ENCODE results near the gene RARA.

RARA gene

DNA sequence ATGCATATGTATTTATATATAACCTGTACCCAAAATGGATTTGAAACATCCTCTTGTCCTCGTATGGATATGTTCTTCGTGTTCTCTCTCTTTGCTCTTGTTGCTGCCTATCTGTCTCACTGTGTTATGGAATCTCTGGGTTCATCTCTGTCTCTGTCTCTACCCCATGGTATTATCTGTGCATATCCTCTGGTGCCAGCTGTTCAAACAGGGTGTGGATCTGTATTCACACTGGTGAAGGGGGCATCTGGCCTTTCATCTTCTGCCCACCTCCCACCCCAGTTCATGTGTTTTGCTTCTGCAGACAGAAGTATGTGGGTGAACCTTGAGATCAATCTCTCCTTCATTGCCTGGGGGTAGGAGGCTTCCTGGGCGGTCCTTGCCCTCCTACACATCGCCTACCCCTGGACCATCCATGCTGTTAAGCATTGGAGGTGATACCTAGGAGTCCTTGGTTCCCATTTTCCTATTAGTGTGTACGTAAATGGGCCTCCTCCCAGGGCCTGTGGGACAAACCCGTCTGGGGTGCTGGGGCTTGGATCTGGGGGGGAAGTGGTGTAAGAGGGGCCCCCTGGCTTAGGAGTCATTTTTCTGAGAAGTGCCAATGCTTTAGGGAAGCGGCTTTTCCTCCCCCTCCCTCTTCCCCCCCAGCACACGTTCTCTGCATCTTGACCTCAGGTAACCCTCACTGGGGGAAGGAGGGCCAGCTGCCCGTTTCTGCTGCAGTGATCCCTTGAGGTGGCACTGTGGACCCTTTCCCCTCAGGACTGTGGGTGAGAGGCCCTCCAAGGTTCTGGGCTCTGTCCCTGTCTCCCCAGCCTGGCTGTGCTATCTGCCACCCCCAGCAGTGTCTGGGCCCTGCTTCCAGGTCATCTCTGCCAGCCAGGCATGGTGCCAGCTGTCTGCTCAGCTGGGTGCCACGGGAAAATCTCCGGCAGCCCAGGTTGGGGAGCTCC is 21.1 kb downstream of the RARA start:
- DNase-seq, result peak; percentile 65 to 67

GRCh38 chr17:40330850-40331470 is 22.0 kb downstream of the RARA start:
- DNase-seq, result no peak

DNA sequence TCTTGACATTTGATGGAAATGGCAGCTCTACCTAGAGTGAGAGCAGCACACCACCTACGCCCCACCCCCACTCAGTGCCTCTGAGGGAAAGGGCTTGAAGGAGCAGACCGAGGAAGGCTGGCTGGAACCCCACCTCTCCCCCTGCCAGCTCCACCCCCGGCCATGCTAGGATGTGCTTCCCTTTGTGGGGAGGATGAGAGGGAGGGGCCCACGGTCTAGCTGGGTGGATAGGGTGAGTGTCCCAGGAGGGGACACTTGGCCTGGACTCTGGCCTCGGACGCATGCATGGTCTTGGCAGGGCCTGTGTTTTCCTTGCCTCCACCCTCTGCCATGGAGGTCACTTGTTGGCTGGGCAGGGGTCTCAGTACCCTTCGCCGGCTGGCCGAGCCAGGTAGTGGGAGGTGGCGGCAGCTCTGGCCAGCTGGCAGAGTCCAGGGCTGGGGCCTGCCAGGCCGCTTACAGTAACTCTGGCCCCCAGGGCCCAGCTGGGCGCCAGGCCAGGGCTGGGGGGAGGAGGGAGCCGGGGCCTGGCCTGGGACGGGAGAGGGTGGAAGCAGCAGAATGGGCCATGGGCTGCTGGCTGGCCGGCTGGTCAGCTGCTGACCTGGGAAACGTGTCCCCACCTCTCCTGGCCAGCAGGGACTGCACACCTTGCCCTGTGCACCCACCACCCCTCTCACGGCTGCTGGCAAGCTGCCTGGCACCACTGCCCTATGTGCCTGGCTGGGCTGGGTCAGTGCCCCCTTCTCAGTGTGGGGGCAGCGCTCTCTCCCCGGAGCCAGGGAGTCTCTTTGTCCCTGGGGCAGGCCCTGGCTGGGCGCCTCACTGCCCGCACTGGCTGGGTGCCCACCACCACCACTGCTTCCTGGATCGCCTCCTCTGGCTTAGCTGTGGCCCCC is 23.0 kb downstream of the RARA start:
- no peak for DNase-seq

GRCh38 chr17:40333781-40334448 is 24.9 kb downstream of the RARA start:
- DNase-seq, result peak; percentile 74 to 91

DNA sequence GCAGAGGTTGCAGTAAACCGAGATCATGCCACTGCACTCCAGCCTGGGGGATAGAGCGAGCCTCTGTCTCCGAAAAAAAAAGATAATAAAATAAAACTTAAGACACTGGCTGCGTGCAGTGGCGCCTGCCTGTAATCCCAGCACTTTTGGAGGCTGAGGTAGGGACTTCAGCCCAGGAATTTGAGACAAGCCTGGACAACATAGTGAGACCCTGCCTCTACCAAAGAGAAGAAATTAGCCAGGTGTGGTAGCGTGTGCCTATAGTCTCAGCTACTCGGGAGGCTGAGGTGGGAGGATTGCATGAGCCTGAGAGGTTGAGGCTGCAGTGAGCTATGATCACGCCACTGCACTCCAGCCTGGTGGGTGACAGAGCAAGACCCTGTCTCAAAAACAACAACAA is 26.6 kb downstream of the RARA start:
- DNase-seq, result no peak

GRCh38 chr17:40337351-40337750 is 28.4 kb downstream of the RARA start:
- no peak for DNase-seq

- DNase-seq, result no peak
Measured at GRCh38 chr17:40338058-40338457, 29.1 kb downstream of the RARA start.

- no peak for DNase-seq
Measured at GRCh38 chr17:40338941-40339649, 30.1 kb downstream of the RARA start.

GRCh38 chr17:40340327-40340726 is 31.3 kb downstream of the RARA start:
- no peak for DNase-seq

DNA sequence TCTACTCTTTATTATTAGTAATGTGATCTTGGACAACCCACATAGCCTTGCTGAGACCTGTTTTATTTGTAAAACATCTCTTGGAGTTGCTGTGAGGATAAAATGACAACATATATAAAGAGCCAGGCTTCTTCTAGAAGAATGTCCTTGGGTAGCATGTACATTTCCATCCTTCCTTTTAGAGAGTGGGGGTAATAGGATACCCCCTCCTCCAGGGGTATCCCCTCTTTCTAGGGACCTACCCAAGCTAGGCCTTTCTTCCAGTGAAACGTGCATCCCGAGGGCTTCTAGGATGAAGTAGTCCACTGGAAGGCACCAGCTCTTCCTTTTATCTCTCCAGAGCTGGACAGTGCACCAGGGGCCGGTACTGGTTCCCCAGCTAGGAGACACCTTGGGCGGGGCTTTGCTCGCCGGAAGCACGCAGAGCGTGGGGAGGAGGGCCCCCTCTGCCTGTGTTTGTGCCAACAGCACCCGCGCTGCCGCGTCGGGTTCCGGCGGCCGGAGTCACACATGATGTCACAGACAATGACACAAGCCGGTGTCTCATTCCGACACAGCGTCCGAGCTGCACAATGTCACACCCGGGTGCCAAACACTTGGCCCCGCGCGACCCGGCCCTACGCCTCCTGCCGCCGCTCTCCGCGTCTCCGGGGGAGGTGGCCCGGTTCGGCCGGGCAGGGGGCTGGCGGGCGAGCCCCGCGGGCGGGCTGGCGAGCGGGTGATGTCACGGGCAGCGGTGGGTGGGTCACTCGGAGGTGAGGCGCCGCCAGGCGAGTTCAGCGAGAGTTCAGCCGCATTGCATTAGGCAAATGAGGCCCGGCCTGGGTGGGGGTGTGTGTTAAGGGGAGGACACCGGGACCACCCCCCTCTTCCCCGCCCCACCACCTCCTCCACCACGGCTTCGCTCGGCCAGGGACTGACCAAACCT is 32.2 kb downstream of the RARA start:
- peak; percentile 88 to 93 for DNase-seq

DNA sequence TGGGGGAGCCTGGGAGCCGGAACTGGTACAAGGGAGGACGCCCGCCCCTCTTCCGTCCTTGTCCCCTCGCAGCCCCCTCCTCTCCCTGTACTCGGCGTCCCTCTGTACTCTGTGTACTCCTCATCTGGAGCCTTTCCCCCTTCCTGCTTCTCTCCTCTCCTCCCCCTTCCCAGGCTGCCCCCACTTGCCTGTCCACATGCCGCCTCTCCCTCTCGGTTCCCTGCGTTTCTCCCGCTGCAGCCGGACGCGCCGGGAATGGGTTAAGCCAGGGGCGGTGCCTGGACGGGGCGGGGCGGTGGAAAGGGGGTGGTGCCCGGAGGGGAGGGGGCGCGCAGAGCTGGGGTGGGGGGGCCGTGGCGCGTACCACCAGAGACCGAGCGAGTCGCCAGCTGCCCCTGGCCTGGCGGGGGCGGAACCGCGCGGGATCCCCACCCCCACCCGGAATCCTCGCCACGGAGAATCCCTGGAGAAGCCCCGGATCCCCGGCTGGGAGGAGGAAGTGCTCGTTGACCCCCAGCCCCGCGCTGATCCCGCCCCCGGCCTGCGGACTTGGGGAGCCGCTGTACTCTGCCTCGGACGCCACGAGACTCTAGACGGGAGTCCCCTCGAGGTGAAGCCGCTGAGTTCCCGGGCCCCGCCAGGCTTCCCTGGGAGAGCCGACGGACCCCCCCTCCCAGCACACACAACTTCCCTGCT is 33.0 kb downstream of the RARA start:
- DNase-seq, result peak in 1 of 2 donors; percentile 67

DNA sequence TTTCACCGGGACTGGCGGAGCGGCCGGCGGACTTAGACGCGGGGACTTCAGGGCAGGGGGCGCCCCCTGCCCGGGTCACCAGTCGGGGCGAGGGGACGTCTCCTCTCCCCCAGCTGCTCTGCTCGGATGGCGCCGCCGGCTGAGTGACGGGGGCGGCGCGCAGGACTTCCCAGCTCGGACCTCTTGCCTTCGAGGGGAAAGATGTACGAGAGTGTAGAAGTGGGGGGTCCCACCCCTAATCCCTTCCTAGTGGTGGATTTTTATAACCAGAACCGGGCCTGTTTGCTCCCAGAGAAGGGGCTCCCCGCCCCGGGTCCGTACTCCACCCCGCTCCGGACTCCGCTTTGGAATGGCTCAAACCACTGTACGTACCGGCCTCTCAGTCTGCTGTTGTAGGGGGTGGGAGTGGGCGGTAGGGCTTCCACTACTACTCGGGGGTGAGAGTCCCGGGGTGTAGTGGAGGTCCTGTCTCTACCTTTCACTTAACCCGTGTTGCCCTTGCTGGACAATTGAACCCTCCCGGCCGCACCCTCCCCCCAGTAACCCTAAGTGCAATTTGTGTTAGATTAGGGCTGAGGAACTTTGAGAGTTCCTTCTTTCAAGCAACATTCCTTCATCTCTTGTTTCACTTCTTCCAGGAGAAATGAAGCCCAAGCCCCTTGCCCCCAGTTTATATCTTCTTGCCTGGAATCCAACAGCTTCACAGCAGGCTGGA is 33.7 kb downstream of the RARA start:
- no peak for DNase-seq

GRCh38 chr17:40343219-40344119 is 34.5 kb downstream of the RARA start:
- DNase-seq, result no peak

DNA sequence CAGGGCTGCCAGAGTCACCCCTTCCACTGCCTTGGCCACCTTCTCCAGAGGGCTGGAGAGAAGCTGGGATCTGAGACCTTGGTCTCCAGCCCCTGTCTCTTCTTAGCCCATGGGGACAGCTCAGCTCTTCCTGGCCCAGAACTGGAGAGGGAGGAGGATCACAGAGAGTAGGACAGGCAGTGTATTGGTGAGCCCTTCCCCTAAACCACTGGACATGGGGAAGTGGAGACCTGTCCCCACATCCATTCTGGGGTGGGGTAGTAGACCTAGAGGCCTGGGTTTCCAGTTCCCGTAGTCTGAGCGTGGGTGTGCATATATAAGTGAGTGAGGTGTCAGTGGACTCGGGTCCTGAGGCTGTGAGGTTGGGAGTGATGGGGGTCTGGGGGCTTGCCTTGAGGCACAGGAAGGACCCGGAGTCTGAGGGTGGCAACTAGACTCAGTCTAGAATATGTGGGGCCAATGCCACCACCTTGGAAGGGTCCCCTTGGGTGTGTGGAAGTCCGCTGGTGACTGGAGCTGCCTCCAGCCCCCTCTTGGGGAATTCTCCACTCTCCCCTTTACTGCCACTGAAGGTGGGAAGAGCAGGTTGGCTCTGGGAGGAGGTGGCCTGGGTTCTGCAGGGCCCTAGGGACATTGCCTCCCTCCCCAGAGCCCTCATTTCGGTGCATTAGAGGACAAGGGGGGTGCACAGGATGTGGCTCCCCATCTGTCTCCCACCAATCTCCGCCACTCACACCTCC is 35.6 kb downstream of the RARA start:
- DNase-seq, result no peak

GRCh38 chr17:40345161-40345993 is 36.4 kb downstream of the RARA start:
- no peak for DNase-seq

GRCh38 chr17:40345994-40346764 is 37.2 kb downstream of the RARA start:
- no peak for DNase-seq

All from inflammatory macrophage treated with lipopolysaccharide for 1 hour (primary cell).